Gastrocnemius medialis (tissue), 4 donors: ENCODE results near the gene EFNB2.

ENCODE experiments used
- POLR2A ChIP-seq, 2 donors: fragments of 450-650 bp; IDR thresholded peaks; one replicate each; pipeline ENCODE4 v1.6.1; 2017; ENCODE audit warnings: antibody characterized with exemption in 2 of 2, mild to moderate bottlenecking in 2 of 2, moderate library complexity in 2 of 2
- TF ChIP-seq, protein P1 (sequence below), 5 experiments: fragments of 450-650 bp in 3 of 5; fragments of 200-600 bp in 2 of 5; sonication (generic) in 2 of 5; IDR thresholded peaks in 4 of 5; conservative IDR thresholded peaks in 1 of 5; 1 replicate in 4 of 5; 2 replicates in 1 of 5; pipeline ENCODE4 v1.5.1; 2016 to 2019; ENCODE audit warnings: antibody characterized with exemption in 5 of 5, mild to moderate bottlenecking in 3 of 5, moderate library complexity in 3 of 5

DNA sequence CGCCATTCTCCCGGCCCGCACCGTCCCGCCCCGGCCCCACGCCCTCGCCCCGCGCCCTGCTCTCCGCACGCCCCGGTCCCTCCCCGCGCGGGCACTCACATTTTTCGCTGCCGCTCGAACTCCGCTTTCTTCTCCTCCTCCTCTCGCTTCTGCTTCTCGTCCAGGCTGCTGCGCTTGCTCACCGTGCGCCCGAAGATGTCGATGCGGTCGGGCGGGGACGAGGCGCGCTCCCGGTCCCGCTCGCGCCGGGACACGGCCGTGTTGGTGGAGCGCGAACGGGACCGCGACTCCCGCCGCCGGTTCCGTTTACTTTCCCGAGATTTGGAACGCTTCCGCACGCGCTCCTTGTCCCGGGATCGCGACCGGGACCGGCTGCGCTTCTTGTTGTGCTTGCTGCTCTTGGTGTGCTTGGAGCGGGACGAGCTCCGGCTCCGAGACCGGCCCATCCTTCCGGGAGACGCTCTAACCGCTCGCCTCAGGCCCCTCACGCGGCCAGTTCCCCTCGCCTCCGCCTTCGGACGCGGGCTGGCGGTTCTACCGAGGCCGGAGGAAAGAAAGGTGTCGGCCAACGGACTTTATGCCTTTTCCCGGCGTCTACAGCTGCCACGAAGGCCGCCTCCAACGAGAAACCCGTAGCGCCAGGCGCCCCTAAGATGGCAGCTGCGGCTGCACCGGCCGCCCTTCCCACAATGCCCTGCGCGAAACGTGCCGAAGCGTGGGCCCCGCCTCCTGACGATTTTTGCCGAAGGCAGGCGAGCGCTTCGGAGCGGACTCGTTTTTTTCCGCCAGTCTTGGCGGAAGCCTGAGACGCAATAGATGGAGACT is 32.2 kb upstream of the EFNB2 start, which contains the start of gene ARGLU1:
- TF ChIP-seq POLR2A (IDR thresholded peaks at IDR 0.05) = peak; percentile 94 to 95
- TF ChIP-seq, protein P1, sequence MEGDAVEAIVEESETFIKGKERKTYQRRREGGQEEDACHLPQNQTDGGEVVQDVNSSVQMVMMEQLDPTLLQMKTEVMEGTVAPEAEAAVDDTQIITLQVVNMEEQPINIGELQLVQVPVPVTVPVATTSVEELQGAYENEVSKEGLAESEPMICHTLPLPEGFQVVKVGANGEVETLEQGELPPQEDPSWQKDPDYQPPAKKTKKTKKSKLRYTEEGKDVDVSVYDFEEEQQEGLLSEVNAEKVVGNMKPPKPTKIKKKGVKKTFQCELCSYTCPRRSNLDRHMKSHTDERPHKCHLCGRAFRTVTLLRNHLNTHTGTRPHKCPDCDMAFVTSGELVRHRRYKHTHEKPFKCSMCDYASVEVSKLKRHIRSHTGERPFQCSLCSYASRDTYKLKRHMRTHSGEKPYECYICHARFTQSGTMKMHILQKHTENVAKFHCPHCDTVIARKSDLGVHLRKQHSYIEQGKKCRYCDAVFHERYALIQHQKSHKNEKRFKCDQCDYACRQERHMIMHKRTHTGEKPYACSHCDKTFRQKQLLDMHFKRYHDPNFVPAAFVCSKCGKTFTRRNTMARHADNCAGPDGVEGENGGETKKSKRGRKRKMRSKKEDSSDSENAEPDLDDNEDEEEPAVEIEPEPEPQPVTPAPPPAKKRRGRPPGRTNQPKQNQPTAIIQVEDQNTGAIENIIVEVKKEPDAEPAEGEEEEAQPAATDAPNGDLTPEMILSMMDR (IDR thresholded peaks at IDR 0.05 in 4 of 5, conservative IDR thresholded peaks at IDR 0.05 in 1 of 5) = no peak
